Gastroesophageal sphincter (tissue), 3 donors: ENCODE data around the gene ZNF503.

Experiments
- POLR2A ChIP-seq, 2 donors: fragments of 450-650 bp; IDR thresholded peaks; one replicate each; pipeline ENCODE4 v1.6.1; 2017; ENCODE audit warnings: antibody characterized with exemption in 2 of 2, mild to moderate bottlenecking in 2 of 2, moderate library complexity in 1 of 2
- POLR2AphosphoS5 ChIP-seq: sonication (generic); formaldehyde crosslinking; IDR thresholded peaks from one replicate; pipeline ENCODE4 v1.6.1; 2017; ENCODE audit warnings: antibody characterized with exemption
- TF ChIP-seq, protein P1 (sequence below), 4 experiments: fragments of 200-600 bp in 2 of 4; fragments of 450-650 bp in 2 of 4; sonication (generic) in 1 of 4; IDR thresholded peaks; one replicate each; pipeline ENCODE4 v1.5.1; 2017 to 2019; ENCODE audit warnings: antibody characterized with exemption in 4 of 4, mild to moderate bottlenecking in 2 of 4, moderate library complexity in 2 of 4

DNA sequence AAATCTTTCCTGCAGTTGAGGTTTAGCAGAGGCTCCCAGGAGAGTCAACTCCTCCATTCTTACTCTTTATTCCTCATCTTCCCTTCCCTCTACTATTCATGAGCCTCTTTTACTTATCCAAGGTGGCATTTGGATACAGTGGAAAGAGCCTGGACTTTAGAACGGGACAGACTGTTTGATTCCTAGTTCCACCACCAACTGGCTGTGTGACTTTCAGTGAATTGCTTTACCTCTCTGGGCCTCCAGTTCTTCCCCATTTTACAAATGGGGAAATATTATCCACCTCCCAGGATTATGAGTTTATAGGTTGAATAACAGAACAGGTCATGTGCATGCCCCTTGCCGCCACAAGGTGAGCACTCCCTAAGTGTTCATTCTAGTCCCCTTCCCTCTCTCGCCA is 49.9 kb downstream of the ZNF503 start:
- TF ChIP-seq, protein P1, sequence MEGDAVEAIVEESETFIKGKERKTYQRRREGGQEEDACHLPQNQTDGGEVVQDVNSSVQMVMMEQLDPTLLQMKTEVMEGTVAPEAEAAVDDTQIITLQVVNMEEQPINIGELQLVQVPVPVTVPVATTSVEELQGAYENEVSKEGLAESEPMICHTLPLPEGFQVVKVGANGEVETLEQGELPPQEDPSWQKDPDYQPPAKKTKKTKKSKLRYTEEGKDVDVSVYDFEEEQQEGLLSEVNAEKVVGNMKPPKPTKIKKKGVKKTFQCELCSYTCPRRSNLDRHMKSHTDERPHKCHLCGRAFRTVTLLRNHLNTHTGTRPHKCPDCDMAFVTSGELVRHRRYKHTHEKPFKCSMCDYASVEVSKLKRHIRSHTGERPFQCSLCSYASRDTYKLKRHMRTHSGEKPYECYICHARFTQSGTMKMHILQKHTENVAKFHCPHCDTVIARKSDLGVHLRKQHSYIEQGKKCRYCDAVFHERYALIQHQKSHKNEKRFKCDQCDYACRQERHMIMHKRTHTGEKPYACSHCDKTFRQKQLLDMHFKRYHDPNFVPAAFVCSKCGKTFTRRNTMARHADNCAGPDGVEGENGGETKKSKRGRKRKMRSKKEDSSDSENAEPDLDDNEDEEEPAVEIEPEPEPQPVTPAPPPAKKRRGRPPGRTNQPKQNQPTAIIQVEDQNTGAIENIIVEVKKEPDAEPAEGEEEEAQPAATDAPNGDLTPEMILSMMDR (IDR thresholded peaks at IDR 0.05) = no peak
- TF ChIP-seq POLR2A (IDR thresholded peaks at IDR 0.05) (no peak), POLR2AphosphoS5 (no peak)
